ENCODE measurements around the gene ERBB4.

Gene ERBB4

DNA sequence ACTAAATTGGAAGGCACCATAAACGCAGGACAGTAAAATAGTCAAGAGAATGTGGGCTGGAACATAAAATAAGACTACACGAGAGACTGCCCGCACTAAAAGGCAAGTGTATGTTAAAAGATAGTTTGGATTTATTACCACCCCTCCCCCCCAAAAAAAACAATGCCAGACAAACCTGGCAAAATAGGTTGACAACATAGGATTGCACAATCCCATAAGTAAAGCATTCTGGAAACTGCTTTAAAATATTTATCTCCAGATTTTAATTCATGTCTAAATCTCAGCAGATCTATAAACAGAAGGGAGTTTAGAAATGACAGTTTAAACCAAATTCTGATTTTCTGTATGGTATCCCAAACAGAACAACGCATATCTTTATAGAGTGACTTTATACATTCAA, 455.1 kb downstream of the ERBB4 start:
- DNase-seq (ENCODE audit: low read depth in 2 of 2), result no peak

- no peak for DNase-seq (ENCODE audit: low read depth in 2 of 2)
Observed at GRCh38 chr2:212078103-212078502, 460.5 kb downstream of the ERBB4 start.

GRCh38 chr2:212076456-212076855, 462.1 kb downstream of the ERBB4 start:
- no peak for DNase-seq (ENCODE audit: low read depth in 2 of 2)

GRCh38 chr2:212073360-212073759, 465.2 kb downstream of the ERBB4 start:
- no peak for DNase-seq (ENCODE audit: low read depth in 2 of 2)

GRCh38 chr2:212066546-212066945, 472.1 kb downstream of the ERBB4 start:
- DNase-seq (ENCODE audit: low read depth in 2 of 2), result no peak

DNA sequence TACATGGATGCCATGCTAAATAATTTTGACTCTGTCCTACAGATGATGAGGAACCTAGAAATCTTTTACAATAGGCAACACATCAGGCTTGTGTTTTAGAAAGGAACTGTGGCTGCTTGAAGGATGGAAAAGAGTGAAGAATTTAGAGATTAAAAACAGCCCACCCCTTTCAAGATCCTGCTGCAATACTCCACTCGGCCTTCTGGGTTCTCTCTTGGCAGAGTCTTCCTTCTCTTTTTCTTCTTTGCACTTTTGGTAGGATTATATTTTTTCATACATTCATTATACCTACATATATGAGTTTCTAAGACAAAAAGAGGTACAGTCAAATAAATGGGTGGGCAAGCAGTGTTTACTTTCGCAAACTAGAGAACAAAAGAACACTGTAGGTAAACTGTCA, 474.3 kb downstream of the ERBB4 start:
- no peak for DNase-seq (ENCODE audit: low read depth in 2 of 2)

DNA sequence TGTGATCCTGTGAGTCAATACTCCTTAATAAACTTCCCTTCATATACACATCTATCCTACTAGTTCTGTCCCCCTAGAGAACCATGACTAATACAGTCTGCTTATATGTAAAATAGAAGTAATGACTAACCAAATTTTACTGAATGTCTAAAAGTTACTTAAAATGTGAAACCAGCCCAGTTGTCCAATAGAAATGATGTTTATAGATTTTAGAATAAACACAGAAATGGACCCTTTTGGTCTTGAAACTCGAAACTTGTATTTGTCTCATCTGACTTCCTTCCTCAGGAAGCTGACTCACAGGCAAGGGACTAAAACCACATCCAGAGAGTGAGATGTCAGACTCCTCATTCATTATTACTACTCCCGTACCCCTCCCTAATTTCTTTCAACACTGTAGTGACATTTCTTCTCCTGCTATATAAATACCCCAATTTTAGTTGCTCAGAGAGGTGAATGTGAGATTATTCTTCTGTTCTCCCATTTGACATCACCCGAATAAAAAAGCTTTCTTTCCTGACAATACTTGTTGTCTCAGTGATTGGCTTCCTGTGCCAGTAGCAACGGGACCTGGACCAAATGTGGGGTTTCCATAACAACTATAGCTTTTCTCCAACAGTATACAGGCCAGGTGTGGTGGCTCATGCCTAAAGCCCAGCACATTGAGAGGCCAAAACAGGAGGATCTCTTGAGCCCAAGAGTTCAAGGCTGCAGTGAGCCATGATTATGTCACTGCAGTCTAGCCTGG, 486.0 kb downstream of the ERBB4 start:
- no peak for DNase-seq (ENCODE audit: low read depth in 2 of 2)

- no peak for DNase-seq (ENCODE audit: low read depth in 2 of 2)
Observed at GRCh38 chr2:212050871-212051270, 487.7 kb downstream of the ERBB4 start.

DNA sequence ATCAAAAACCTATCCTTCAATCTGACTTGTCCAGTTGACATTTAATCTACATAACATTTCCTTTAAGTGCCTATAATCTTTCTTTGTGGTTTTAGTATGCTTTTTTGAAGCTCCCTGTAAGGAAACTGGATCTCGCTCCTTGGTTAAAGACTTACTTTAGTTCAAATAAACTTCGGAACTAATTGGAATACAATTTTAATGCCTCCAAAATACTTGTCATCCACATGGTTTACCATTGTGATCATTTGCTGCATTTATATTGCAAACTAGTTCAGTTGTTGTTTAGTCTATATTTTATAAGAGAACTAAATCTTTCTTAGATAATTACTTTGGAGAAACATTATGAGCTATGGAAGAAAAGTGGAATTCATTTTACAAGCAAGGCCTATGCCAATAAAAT, 496.0 kb downstream of the ERBB4 start:
- DNase-seq (ENCODE audit: low read depth in 2 of 2), result no peak

GRCh38 chr2:212037062-212037461, 501.5 kb downstream of the ERBB4 start:
- no peak for DNase-seq (ENCODE audit: low read depth in 2 of 2)

DNA sequence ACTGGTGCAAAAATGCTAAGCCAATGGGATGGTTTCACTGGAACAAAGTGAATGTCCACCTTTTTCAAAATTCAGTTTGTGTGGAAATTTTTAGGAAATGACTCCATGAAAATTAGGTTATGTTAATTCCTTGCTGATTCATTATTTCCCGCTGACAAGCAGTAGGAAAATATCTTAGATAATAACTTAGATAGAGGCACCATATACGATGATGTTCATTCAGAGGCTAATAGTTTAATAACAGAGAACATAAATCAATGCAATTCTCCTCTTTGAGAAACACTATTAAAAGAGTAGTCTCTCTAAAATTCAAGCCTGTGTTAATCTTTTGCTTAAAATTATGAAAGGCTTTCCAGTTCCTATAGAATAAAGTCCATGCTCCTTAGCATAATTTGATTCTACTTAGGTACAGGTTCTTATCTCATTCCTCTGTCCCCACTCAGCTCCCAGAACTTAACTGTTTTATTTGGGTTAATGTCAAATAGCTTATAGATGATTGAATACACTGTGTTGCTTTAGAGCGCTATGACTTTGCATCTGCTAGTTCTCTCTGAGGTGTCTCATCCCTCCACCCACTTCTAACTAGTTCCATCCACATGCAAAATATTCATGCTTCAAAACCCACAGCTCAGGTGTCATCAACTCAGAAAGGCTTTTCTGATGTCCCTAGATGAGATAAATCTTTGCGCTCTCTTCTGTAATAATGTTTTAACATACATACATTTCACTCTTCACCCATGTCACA, 503.6 kb downstream of the ERBB4 start:
- DNase-seq (ENCODE audit: low read depth in 2 of 2), result no peak

GRCh38 chr2:212033888-212034287, 504.7 kb downstream of the ERBB4 start:
- DNase-seq (ENCODE audit: low read depth in 2 of 2), result no peak

DNA sequence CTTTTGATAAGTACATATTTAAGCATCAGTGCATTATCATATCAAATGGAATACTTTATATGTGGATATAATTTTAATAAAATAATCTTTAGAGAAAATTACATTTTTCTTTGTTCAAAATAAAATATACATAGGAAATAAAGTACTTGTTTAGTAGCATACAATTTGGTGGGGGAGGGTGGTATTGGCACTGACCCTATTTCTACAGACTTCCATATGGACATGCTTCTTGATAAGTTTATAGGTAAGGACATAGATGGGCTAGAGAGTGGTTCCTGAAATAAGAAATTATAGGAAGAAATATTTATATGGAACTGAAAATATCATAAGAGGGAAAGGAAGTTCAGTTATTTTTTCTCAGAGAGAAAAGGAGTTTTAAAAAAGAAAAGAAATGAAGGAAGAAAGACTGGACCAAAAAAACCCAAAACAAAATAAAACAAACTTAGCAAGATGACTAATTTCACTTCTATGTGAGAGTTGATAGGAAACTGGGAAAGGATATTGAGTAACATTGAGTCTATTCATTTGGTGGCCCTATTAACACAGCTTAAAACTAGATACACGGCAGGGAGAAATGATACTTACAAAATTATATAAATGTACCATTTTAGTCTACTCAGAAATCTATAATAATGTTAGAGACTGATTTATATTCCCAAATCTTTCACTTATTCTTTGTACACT, 505.9 kb downstream of the ERBB4 start:
- DNase-seq (ENCODE audit: low read depth in 2 of 2), result no peak

DNA sequence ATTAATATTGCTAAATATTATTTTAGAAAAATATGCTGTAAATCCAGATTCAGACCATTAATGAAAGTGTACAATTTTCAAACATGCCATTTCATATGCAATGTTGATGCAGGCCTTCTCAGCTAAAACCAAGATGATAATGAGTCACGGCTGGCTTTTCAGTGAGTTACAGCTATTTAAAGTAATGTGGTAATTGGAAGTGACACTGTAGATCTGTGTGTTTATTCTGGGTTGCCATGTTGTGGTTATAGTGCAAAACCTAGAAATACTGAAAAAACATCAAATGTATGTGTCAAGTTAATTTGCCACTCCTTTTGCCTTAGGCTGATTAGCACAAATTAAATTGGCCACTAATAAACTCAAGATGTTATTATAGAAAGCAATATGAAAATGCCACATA, 506.6 kb downstream of the ERBB4 start:
- no peak for DNase-seq (ENCODE audit: low read depth in 2 of 2)

- no peak for DNase-seq (ENCODE audit: low read depth in 2 of 2)
Observed at GRCh38 chr2:212030709-212031108, 507.9 kb downstream of the ERBB4 start.

DNA sequence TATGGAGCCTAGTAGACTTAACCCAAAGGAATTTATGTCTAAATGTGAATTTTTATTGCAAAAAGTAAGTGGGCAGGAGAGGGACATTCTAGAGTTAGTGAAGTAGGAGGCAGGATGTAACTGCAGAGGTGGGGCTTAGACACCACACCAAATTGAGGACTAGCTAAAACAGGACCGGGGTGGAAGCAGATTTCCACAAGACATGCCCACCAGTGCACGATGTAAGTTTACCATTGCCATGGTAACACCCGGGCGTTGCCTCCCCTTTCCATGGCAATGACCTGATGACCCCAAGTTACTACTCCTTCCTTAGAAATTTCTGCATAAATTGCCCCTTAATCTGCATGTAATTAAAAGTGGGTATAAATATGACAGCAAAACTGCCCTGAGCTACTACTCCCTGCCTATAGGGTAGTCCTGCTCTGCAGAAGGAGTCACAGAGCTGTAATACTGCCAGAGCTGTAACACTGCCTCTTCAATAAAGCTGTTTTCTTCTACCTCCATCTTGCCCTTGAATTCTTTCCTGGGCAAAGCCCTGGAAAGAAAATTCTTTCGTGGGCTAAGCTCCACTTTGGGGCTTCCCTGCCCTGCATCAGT, 509.7 kb downstream of the ERBB4 start:
- DNase-seq (ENCODE audit: low read depth in 2 of 2), result no peak

- no peak for DNase-seq (ENCODE audit: low read depth in 2 of 2)
Observed at GRCh38 chr2:212027681-212028628, 510.6 kb downstream of the ERBB4 start.

DNA sequence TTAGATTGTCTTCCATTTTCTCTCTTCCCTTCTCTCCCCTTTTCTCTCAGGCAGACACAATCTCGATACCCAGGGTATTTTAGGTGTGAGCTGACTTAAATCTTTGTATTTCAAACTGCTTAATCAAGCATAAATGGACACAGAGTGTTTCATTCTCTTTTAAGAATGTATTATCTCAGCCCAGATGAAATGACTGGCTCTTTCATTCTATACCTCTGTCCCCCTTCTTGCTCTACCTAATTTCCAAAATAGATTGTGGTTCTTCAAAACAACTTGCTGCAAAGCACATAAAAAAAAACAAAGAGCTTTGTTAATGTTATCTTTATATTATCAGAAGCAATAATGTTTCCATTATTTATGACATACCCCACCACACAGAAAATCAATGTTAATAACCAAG, 514.6 kb downstream of the ERBB4 start:
- no peak for DNase-seq (ENCODE audit: low read depth in 2 of 2)

DNA sequence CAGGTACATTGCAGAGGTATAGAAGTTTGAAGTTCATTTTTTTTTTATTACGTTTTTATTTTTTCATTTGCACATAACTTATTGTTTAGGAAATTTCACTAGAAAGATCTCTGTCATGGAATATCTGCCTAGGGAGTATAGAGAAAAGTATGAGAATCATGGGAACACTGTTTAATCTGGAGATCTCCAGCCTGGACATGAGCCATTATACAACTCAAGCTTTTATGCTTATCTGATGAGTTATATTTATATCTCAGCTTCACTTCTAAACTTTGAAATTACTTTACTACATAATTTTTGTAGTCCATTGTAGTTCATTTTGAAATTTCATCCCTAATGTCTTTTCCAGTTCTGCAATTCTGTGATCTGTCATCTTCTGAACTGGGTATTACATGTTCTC, 515.6 kb downstream of the ERBB4 start:
- DNase-seq (ENCODE audit: low read depth in 2 of 2), result no peak

DNA sequence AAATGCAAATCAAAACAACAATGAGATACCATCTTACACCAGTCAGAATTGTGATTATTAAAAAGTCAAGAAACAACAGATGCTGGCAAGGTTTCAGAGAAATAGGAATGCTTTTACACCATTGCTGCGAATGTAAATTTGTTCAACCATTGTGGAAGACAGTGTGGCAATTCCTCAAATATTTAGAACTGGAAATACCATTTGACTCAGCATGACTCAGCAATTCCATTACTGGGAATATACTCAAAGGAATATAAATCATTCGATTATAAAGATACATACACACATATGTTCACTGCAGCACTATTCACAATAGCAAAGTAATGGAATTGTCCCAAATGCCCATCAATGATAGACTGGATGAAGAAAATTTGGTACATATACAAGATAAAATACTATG, 516.7 kb downstream of the ERBB4 start:
- no peak for DNase-seq (ENCODE audit: low read depth in 2 of 2)

- DNase-seq (ENCODE audit: low read depth in 2 of 2), result no peak
Observed at GRCh38 chr2:212015588-212015987, 523.0 kb downstream of the ERBB4 start.
